ENCODE measurements around the gene CACNA2D4.

Gene CACNA2D4

DNA sequence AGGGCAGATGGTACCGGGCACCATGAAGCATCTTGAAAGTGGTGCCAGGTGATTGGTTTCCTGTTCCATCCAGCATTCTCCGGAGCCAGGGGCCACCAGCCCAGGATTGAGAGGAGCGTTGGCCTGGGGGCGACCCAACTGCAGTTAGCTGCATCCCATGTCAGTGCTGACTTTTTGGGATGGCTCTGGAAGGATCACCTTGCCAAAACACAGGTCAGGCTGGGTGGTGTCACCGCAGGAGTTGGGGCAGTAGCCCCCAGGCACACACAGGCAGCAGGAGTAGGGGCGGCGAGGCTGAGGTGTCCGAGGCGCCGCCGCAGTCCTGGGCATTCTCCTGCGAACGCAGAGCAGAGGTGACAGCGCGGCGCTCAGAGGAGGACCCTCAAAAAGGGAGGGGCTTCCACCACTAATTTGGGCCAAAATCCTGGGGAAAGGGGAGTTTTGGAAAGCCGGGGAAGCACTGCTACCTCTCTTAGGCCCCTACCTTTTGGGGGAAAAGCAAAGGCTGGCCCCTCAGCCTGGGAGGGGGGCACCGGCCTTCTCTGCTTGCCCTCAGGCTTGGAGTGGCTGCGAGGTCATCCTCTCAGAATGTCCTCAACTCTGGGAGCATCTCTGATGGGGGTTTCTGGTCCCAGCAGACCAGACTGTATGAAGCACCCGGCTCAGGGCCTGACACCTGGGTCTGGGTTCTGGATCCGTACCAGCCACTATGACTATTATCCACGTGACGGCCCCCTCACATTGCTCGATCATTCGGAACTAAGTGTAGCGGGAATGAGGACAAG lies 124.8 kb downstream of the CACNA2D4 start:
- H3K4me3 ChIP-seq (ENCODE audit: low read depth, low read length) = no peak overlapping the region

DNA sequence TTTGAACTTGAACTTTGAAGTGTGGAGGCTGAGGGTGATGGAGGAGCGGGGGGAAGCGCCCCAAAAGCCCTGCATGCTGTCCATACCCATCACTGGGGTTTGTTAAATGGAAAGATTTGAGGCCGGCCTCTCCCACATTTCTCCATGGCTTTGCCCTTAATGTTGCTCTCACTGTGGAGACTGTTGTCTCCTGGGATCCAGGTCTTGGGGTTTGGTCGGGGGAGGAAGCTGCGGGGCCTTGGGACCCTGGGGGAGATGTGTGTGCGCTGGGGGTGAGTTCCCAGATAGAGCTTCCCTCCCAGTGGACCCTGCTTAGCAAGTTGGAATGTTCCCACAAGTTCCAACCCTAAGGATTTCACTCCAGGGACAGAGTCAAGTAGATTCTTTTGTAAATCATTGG lies 126.0 kb downstream of the CACNA2D4 start:
- H3K4me3 ChIP-seq (ENCODE audit: low read depth, low read length) = no peak overlapping the region

DNA sequence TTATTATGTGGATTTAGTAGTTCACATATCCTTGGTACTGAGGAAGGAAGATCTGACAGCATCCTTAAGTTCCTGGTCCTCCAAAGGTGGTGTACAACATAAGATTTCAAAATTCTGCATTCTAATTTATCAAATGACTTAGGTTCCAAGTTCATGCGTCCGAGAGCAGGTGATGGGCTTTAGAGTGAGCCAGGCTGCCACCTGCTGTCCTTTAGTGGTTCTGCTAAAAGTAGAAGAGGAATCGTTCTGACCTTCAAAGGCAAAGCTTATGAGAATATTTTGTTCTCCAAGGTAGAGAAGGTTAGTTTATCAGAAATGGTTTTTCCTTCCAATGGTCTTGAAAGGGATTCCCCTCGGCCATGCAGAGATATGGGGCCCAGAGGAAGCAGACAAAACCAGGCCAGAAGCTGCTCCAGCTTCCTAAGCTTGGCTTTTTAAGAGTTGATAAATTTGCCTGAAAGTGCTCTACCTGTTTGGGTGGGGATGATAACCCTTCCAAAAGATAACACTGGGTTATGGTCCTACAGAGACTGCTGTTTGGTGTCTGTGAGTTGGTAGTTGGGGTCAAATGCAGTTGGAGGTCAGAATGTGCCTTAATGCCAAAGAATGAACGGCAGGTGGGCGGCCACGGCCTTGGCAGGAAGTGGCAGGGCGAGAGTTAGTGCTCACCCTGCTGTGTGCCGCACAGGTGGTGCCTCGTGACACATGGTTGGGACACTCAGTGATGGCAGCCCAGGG lies 127.2 kb downstream of the CACNA2D4 start:
- no peak overlapping the region for H3K4me3 ChIP-seq (ENCODE audit: low read depth, low read length)

DNA sequence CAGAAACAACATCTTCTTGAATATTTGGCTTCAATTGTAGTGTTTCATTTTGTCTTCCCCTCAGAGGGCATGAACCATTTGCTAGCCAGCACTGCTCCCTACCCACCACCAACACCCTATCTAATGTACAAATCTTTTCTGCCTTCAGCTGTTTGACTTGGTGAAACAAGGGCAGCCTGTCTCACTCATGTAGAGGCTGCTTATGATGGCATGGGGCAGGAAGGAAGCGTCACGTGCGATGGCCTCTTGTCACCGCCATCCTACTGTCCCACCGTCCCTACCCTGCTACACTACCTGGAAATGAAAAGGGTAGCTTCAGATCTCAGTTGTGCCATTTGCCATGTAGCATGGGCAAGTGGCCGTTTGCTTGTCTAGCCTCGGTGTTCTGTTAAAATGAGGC lies 128.0 kb downstream of the CACNA2D4 start:
- H3K4me3 ChIP-seq (ENCODE audit: low read depth, low read length) = no peak overlapping the region

DNA sequence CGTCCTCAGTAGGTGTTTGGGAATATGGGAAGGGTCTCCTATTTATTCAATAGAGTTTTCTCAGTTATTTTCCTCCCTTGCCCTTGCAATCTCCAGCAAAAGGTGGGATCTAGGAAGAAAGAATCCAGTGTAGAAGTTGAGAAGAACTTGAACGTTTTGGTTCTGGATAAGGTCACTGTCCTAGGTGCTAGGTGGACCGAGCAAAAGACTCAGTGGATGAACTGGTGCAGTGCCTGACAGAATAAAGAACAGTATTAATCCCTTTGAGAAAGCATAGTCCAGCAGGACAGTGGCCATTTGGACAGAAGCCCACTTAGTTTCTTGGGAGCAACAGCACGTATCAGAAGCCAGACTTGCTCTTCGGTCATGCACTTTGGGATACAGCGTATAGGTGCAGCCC lies 130.7 kb downstream of the CACNA2D4 start:
- no peak overlapping the region for H3K4me3 ChIP-seq (ENCODE audit: low read depth, low read length)

DNA sequence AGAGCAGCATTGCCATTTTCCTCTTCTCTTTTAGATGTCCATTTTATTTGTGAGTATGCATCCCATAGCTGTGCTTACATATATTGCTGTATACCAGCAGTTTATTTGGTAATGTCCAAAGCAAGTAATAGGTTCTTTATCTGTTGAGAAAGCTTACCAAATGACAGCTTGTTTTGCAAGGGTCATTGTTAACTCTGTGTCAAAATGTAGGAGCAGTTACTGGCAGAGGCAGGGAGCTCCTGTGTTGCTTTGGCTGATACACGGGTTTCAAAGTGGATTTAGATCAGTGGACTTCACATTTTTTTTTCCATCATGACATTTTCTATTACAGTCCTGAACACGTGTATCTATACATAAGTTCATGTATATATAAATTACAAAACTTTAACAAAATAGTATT lies 136.2 kb downstream of the CACNA2D4 start:
- no peak overlapping the region for H3K4me3 ChIP-seq (ENCODE audit: low read depth, low read length)

DNA sequence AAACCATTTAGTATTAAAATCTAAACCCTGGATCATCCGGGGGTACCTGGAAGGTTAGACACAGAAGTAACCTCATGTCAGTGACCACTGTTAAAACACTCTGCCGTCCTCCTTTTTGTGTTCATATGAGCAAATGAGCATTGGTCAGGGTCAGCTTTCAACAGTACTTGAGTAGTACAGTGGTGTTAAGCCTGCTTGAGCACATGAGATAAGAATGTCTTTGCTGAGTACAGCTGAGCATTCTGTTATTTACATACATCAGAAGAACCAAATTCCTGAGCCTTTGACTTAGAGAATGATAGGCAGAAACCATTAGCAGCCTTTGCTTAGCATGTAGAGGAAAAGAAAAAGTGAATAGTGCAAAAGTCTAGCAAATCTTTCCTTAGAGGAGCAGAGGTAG lies 136.7 kb downstream of the CACNA2D4 start:
- H3K4me3 ChIP-seq (ENCODE audit: low read depth, low read length) = no peak overlapping the region

DNA sequence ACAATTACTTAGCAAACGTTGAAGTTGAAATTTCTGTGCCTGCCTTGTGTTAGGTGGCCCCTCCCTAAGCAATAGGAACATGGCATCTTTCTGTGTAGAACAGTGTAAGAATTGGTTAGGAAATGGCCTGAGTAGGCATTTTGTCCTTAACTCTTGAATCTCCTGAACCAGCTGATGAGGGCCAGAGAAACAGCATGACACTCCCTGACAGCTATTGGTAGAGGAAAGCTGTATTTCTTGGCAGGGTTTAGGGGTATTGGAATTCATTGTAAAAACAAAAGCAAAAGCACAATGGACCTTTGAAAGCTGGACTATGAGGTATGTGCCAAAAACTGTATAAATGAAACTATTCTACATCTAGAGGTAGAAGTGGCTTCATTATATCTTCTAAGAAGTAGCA lies 138.7 kb downstream of the CACNA2D4 start:
- no peak overlapping the region for H3K4me3 ChIP-seq (ENCODE audit: low read depth, low read length)

DNA sequence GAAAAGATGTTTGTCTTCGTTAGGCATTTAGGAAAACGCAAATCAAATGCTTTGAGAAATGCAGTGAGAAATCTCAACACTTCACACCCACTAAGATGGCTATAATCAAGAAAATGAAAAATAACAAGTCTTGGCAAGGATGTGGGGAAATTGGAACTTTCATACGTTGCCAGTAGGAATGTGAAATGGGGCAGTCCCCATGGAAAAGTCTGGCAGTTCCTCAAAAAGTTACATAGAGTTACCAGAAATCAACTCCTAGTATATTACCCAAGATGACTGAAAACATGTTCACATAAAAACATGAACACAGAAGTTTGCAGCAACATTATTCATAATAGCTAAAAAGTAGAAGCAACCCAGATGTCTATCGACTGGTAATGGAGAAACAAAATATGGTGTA lies 139.5 kb downstream of the CACNA2D4 start:
- H3K4me3 ChIP-seq (ENCODE audit: low read depth, low read length) = no peak overlapping the region

DNA sequence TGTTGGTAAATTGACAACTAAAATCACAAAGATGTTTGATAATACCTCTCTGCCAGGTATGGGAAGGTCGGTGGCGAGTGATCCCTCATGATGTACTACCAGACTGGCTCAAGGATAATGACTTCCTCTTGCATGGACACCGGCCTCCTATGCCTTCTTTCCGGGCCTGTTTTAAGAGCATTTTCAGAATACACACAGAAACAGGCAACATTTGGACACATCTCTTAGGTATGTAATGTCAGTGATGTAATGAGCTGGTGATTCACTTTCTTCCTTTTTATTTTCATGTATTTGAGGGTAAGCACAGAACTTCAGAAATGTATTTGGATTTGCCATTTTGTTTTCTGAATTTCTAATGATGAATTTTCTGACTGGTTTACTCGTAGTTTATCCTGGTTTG lies 140.7 kb downstream of the CACNA2D4 start:
- no peak overlapping the region for H3K4me3 ChIP-seq (ENCODE audit: low read depth, low read length)

DNA sequence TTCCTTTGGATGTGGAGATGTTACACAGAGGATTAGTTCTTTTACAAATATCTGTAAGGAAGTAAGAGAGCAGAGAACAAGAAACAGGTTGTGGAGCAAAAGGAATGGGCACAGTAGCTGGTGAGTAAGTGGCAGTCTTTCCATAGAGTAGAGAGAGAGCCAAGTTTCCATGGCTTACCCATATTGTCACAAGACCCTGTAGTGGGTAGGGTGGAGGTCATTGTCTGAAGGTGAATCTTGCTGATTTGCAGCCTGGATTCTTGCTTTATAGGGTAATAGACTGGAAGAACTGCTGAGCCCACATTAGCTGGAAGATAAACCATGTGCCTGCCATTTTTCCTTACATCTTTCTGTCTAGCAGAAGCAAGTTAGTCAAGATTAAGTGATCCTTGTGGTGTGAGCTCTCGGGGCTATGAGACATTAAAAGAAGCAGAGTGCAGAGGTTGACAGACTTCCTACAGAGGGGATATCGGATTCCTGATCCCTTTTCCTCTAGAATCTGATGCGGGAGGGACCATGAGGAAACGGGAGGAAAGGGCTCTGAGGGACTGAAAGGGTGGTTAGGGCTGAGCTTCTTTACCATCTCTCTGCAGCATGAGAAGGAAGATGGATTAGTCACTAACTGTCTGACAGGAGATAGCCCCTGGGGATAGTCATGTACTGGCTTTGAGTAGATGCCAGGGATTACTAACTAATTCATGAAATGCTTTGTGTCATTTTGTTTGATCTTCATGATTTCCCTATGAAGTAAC lies 142.1 kb downstream of the CACNA2D4 start:
- H3K4me3 ChIP-seq (ENCODE audit: low read depth, low read length) = no peak overlapping the region

DNA sequence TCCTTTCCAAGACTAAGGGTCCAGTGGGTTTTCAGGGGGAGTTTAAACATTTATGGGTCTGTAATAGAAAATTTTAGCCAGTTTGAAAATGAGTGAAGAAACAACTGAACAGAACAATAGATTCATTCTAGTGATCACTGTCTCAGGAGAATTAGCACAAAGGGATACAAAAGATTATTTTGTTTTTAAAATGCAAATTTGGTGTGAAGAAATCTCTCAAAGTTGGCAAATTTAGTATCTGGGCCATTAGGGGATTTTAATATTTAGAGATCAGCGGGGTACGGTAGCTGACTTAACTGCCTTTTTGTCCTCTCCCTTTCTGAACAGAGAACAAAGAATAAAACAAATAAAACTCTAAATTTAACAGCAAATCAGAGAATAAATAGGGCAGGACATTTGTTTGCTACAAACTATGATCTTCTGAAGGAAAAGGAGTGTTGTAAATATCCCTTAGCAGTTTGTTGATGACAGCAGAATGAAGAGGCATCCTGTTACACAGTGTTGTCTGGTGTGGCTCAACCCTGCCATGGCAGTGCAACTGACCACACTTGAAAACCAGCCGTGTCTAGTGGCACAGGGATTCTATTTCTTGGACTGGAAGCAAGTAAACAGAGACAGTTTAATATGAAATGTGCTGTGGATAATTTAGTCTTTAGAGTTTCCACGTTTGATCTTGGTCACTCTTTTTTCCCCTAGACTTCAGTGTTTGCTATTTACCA lies 144.4 kb downstream of the CACNA2D4 start:
- no peak overlapping the region for H3K4me3 ChIP-seq (ENCODE audit: low read depth, low read length)

DNA sequence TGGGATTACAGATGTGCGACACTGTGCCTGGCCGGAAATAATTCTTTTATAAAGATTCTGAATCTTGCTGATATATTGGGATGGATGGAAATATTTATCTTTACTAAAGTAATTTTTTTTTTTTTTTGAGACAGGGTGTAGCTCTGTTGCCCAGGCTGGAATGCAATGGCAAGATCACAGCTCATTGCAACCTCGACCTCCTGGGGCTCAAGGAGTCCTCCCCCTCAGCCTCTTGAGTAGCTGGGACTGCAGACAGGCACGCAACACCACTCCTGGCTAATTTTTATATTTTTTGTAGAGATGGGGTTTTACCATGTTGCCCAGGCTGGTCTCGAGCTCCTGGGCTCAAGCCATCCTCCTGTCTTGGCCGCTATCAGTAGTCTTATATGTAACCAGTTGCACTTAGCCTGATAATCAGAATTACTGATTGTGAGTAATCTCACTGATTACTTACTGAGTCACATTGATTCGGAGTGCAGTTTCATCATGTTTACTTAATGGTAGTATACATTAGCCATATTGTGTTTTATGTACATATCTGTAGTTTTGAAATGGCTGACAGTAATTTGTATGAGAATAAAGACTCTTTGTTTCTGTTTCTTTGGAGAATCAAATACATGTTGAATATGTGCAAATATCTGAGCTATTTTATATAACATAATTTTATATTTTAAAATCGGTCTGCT lies 148.5 kb downstream of the CACNA2D4 start:
- no peak overlapping the region for H3K4me3 ChIP-seq (ENCODE audit: low read depth, low read length)

DNA sequence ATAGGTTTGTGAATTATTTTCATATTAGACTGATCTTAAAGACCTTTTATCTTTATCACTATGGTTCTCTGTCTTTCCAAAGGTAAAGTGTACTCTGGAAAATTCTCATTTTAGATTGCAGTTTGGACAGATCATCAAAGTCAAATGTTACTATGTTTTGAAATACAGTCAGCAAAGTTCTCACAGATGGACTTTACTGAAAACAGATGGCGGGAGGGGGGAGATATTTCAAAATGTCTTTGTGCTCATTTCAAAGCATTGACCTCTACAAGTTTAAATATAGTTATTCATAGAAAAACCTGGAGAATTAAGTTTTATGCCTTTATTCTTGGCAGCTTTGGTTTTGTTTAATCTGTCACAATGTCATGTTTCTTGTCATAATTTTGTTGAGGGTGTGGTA lies 149.8 kb downstream of the CACNA2D4 start:
- no peak overlapping the region for H3K4me3 ChIP-seq (ENCODE audit: low read depth, low read length)

DNA sequence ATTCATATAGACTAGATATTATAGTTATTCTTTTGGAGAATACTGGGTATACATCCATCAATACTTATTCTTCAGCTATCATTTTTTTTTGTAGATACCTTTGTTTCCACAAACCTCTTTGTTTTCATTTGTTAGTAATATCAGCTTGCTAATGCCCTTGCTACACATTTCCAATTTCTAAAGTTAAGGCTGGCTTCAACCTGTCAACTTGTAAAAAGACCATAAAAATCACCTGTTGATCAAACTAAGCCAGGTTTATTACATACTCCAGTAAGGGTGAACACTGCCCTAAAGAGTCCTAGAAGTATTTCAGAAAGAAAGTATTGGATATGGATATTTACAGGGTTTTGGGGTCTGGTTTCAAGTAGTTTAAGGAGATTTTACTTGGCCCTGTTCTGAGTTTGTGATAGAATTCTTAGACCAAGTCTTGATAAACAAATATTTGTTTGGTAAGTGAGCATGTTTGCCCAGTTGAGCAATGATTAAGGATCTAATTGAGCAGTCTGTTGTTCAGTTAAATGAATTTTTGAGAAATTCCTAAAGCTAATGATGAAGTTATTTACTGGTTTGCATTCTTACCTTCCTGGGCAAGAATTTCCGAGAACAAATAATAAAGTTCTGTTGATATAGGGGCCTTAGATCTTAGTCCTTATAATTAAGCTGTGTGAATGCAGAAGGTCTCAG lies 150.9 kb downstream of the CACNA2D4 start:
- no peak overlapping the region for H3K4me3 ChIP-seq (ENCODE audit: low read depth, low read length)

DNA sequence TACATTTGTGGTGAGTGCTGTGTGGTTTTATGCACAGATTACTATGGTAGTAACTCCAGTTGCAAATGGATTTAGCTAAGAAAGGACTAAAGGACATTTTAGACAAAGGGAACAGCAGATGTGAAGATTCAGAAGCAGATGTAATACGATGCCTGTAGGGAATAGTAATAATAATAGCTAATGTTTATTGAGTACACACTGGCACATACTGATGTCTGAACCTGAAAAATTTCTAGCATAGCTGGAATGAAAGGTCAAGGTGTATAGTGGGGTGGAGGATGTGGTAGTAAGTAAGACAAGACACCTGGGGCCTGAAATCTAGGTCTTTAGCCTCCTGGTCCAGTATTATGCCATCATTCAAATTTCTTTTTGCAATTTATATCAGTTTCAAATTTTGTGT lies 152.3 kb downstream of the CACNA2D4 start:
- no peak overlapping the region for H3K4me3 ChIP-seq (ENCODE audit: low read depth, low read length)

DNA sequence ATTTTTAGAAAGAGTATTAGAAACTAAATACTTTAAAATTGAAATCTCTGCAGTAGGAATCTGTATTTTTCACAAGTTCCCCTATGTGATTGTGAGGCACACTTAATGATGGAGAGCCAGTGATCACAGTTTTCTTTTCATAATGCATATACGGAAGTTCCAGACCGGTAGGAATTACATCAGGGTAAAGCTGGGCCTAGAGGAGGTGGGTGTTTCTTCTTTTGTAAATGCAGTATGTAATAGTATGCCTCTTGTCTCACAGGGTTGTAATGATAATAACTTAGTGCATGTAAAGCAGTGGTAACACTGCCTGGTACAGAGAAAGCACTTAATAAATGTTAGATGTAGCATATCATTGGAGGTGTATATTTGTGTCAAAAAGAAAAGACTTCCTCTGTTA lies 155.3 kb downstream of the CACNA2D4 start:
- H3K4me3 ChIP-seq (ENCODE audit: low read depth, low read length) = no peak overlapping the region

DNA sequence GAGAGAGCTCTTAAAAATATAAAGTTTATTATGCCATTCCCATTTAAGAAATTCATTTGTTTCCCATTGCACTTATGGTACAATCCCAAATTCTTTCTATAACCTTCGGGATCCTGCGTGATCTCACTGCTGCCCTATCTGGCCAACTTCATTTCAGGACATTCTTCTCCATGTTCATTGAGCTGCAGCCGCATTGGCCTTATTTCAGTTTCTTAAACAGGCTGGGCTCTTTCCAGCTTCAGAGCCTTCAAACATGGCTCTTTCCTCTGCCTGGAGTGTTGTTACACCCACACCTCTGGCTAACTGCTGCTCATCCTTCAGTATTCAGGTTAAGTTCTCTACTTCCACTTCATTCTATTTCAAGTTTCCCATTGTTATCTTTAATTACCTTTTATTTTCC lies 156.6 kb downstream of the CACNA2D4 start:
- H3K4me3 ChIP-seq (ENCODE audit: low read depth, low read length) = no peak overlapping the region

DNA sequence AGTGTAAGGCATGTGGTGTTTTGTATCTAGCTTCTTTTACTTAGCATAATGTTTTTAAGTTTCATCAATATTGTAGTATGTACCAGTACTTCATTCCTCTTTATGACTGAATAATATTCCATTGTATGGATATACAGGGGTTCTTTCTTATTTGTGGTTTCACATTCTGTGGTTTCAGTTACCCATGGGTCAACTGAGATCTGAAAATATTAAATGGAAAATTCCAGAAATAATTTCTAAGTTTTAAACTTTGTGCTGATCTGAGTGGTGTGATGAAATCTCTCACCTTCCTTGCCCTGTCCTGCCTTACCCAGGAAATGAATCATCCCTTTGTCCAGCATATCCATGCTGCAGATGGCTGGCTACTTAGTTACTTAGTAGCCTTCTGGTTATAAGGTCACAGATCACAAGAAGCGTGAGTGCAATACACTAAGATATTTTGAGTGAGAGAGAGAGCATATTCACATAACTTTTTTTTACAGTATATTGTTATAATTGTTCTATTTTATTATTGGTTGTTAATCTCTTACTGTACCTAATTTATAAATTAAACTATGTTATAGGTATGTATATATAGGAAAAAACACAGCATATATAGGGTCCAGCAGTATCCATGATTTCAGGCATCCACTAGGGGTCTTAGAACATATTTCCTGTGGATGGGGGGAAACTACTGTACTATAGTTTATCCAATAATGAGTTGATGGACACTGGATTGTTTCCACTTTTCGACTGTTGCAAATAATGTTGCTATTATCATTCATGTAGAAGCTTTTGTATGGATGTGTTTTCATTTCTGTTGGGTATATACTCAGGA lies 157.7 kb downstream of the CACNA2D4 start:
- H3K4me3 ChIP-seq (ENCODE audit: low read depth, low read length) = no peak overlapping the region

Data from iPS-11a (cell line).